ENCODE data around the gene STX2. TPM values are rescaled to one million over a fixed set of nuclear protein-coding genes. Genes with fewer than 3 reads are reported as not detected.

STX2 gene
- total and polyA plus RNA-seq, 2 donors from 2014 or later: 10.1 to 20.4 TPM

- FAIRE-seq (no peak), DNase-seq (no peak)
- H3K9ac ChIP-seq (ENCODE audit: low read length in 3 of 3): no peak overlapping the region
- no peak overlapping the region for H3K4me3 ChIP-seq (ENCODE audit: low read length in 3 of 3)
- no peaks in the 10 kb centered on the region for H3K27me3 ChIP-seq (ENCODE audit: control insufficient read depth, insufficient read depth, low read length)
- no peak overlapping the region for H3K27ac ChIP-seq (ENCODE audit: low read depth in 2 of 2, low read length in 2 of 2)
- intact Hi-C loops (cut with DNase I): no loop called here
- no peak for TF ChIP-seq CTCF (IDR thresholded peaks at IDR 0.05; ENCODE audit: borderline replicate concordance, extremely low read depth, insufficient read depth)
- H3K4me1 ChIP-seq (ENCODE audit: control insufficient read depth in 2 of 3, insufficient read depth in 2 of 3, low read depth in 1 of 3, low read length in 3 of 3): peaks cover 0 to 2% (median 0%) of the 10 kb centered on the region in 3 donors
- peaks cover 0 to 11% (median 2%) of the 10 kb centered on the region in 3 donors for H3K9me3 ChIP-seq (ENCODE audit: control insufficient read depth in 2 of 3, insufficient read depth in 1 of 3, low read length in 3 of 3)
- H3K36me3 ChIP-seq (ENCODE audit: control insufficient read depth in 2 of 3, insufficient read depth in 3 of 3, low read length in 3 of 3): no peaks in the 10 kb centered on the region
Measured at GRCh38 chr12:130780880-130781575, 58.0 kb downstream of the STX2 start.

GRCh38 chr12:130780325-130780724 lies 58.7 kb downstream of the STX2 start:
- no peak overlapping the region for H3K4me3 ChIP-seq (ENCODE audit: low read length in 3 of 3)
- peaks cover 0 to 7% (median 1%) of the 10 kb centered on the region in 3 donors for H3K9me3 ChIP-seq (ENCODE audit: control insufficient read depth in 2 of 3, insufficient read depth in 1 of 3, low read length in 3 of 3)
- H3K9ac ChIP-seq (ENCODE audit: low read length in 3 of 3): no peak overlapping the region
- no peak overlapping the region for H3K27ac ChIP-seq (ENCODE audit: low read depth in 2 of 2, low read length in 2 of 2)
- no peak for FAIRE-seq
- no peaks in the 10 kb centered on the region for H3K36me3 ChIP-seq (ENCODE audit: control insufficient read depth in 2 of 3, insufficient read depth in 3 of 3, low read length in 3 of 3)
- H3K27me3 ChIP-seq (ENCODE audit: control insufficient read depth, insufficient read depth, low read length): no peaks in the 10 kb centered on the region
- intact Hi-C loops (cut with DNase I): no loop called here
- peaks cover 0 to 4% (median 0%) of the 10 kb centered on the region in 3 donors for H3K4me1 ChIP-seq (ENCODE audit: control insufficient read depth in 2 of 3, insufficient read depth in 2 of 3, low read depth in 1 of 3, low read length in 3 of 3)
- DNase-seq: no peak
- TF ChIP-seq CTCF (IDR thresholded peaks at IDR 0.05; ENCODE audit: borderline replicate concordance, extremely low read depth, insufficient read depth): no peak

- no peaks in the 10 kb centered on the region for H3K27me3 ChIP-seq (ENCODE audit: control insufficient read depth, insufficient read depth, low read length)
- intact Hi-C loops (cut with DNase I): no loop called here
- no peak for TF ChIP-seq CTCF (IDR thresholded peaks at IDR 0.05; ENCODE audit: borderline replicate concordance, extremely low read depth, insufficient read depth)
- no peak overlapping the region for H3K4me3 ChIP-seq (ENCODE audit: low read length in 3 of 3)
- DNase-seq (no peak), FAIRE-seq (no peak)
- no peaks in the 10 kb centered on the region for H3K9me3 ChIP-seq (ENCODE audit: control insufficient read depth in 2 of 3, insufficient read depth in 1 of 3, low read length in 3 of 3)
- H3K27ac ChIP-seq (ENCODE audit: low read depth in 2 of 2, low read length in 2 of 2): no peak overlapping the region
- H3K36me3 ChIP-seq (ENCODE audit: control insufficient read depth in 2 of 3, insufficient read depth in 3 of 3, low read length in 3 of 3): no peaks in the 10 kb centered on the region
- H3K4me1 ChIP-seq (ENCODE audit: control insufficient read depth in 2 of 3, insufficient read depth in 2 of 3, low read depth in 1 of 3, low read length in 3 of 3): peaks cover 0 to 4% (median 0%) of the 10 kb centered on the region in 3 donors
- H3K9ac ChIP-seq (ENCODE audit: low read length in 3 of 3): no peak overlapping the region
Measured at GRCh38 chr12:130778776-130779175, 60.3 kb downstream of the STX2 start.
